HCT116 (cell line): ENCODE results near the gene PPP1R36. TPM values are rescaled to one million over a fixed set of nuclear protein-coding genes. Genes with fewer than 3 reads are reported as not detected.

Source experiments
- ATAC-seq: fragments of 200-7000 bp; cut with Tn5 transposase; 2 replicates; pipeline ENCODE4 v1.9.1; 2020; ENCODE audit warnings: mild to moderate bottlenecking, moderate library complexity
- BruUV-seq: library from RNA; stranded (reverse); fragments of 400-500 nt; replicated peaks from 2 replicates; lab custom pipeline; 2021; lab: Mats Ljungman, UMichigan
- CTCF ChIA-PET: fragments of 300-600 bp; sonication (Branson Sonifier 250); formaldehyde crosslinking; loops from one replicate; lab custom pipeline; 2021; ENCODE audit warnings: antibody characterized with exemption; lab: Charles Lee
- POLR2A ChIA-PET: fragments of 300-600, 350-600 bp; sonication (Branson Sonifier 250); formaldehyde crosslinking; loops from one replicate; lab custom pipeline; 2021; ENCODE audit warnings: antibody characterized with exemption; lab: Charles Lee
- RAD21 ChIA-PET, 2 experiments: fragments of 300-600 bp; sonication (Branson Sonifier 250); formaldehyde crosslinking; loops; one replicate each; lab custom pipeline; 2023; ENCODE audit warnings: low total read pairs in 2 of 2; ENCODE audit not compliant: uncharacterized antibody in 2 of 2, unreplicated experiment in 2 of 2, low non-redundant PET in 1 of 2; lab: Charles Lee
- DNase-seq: peaks from one replicate; pipeline ENCODE4 v3.0.0-alpha.2; 2010; ENCODE audit warnings: low read depth, low spot score
- H2AFZ ChIP-seq: fragments of 200-600 bp; shearing (Covaris generic), sonication (generic); 2 replicates; pipeline ENCODE4 v1.6.1; 2017; ENCODE audit warnings: low read depth, mixed run types, mixed read lengths, antibody characterized with exemption, low read length; ENCODE audit not compliant: poor library complexity, severe bottlenecking
- H3K27ac ChIP-seq: 2 replicates; pipeline ENCODE4 v1.5.1; 2012; ENCODE audit warnings: low read depth, low read length
- H3K27me3 ChIP-seq: fragments of 200-600 bp; sonication (generic); 2 replicates; pipeline ENCODE4 v1.6.1; 2016; ENCODE audit warnings: mixed run types, low read length, mixed read lengths; ENCODE audit not compliant: insufficient read depth
- H3K36me3 ChIP-seq, 2 experiments: fragments of 200-500 bp in 1 of 2; fragments of 200-600 bp in 1 of 2; sonication (Bioruptor generic) in 1 of 2; sonication (generic) in 1 of 2; 2 replicates each; pipeline versions ENCODE4 v1.5.1 to v1.6.1; 2014 to 2016; ENCODE audit warnings: low read length in 2 of 2, inconsistent platforms in 1 of 2, mixed read lengths in 1 of 2, mixed run types in 1 of 2; ENCODE audit not compliant: insufficient read depth in 2 of 2, control insufficient read depth in 1 of 2
- H3K4me1 ChIP-seq, 2 experiments: fragments of 200-600 bp in 1 of 2; sonication (generic) in 1 of 2; 2 replicates each; pipeline versions ENCODE4 v1.5.1 to v1.6.1; 2012 to 2017; ENCODE audit warnings: low read length in 2 of 2, inconsistent platforms in 1 of 2, mild to moderate bottlenecking in 1 of 2, mixed read lengths in 1 of 2, mixed run types in 1 of 2, moderate library complexity in 1 of 2; ENCODE audit not compliant: insufficient read depth in 2 of 2, control insufficient read depth in 1 of 2
- H3K4me2 ChIP-seq: fragments of 200-600 bp; sonication (generic); 2 replicates; pipeline ENCODE4 v1.6.1; 2017; ENCODE audit warnings: mixed run types, low read length, mixed read lengths
- H3K4me3 ChIP-seq, 2 experiments: fragments of 200-600 bp in 1 of 2; sonication (generic) in 1 of 2; replicated peaks in 1 of 2; 2 replicates each; pipeline ENCODE4 v1.5.1; 2011 to 2016; ENCODE audit warnings: low read length in 2 of 2, control low read depth in 1 of 2, low read depth in 1 of 2, mild to moderate bottlenecking in 1 of 2, mixed read lengths in 1 of 2, mixed run types in 1 of 2
- H3K79me2 ChIP-seq: fragments of 200-600 bp; sonication (generic); 2 replicates; pipeline ENCODE4 v1.6.1; 2017; ENCODE audit warnings: mild to moderate bottlenecking, mixed run types, low read length, moderate library complexity, mixed read lengths; ENCODE audit not compliant: insufficient read depth
- H3K9ac ChIP-seq: fragments of 200-600 bp; sonication (generic); 2 replicates; pipeline ENCODE4 v1.6.1; 2016; ENCODE audit warnings: low read length, mixed read lengths
- H3K9me2 ChIP-seq: fragments of 200-600 bp; sonication (generic), shearing (Covaris generic); 2 replicates; pipeline ENCODE4 v1.6.1; 2017; ENCODE audit warnings: mixed run types, mild to moderate bottlenecking, moderate library complexity; ENCODE audit not compliant: insufficient read depth
- H3K9me3 ChIP-seq, 2 experiments: fragments of 200-500 bp in 1 of 2; fragments of 200-600 bp in 1 of 2; sonication (Bioruptor generic) in 1 of 2; sonication (generic) in 1 of 2; 2 replicates each; pipeline ENCODE4 v1.6.1; 2014 to 2017; ENCODE audit warnings: low read length in 2 of 2, mixed read lengths in 2 of 2, inconsistent platforms in 1 of 2, low read depth in 1 of 2, mild to moderate bottlenecking in 1 of 2, mixed run types in 1 of 2, moderate library complexity in 1 of 2; ENCODE audit not compliant: control insufficient read depth in 1 of 2, insufficient read depth in 1 of 2
- H4K20me1 ChIP-seq: fragments of 200-600 bp; sonication (generic), shearing (Covaris generic); 2 replicates; pipeline ENCODE4 v1.6.1; 2017; ENCODE audit warnings: mixed run types, mild to moderate bottlenecking, moderate library complexity; ENCODE audit not compliant: insufficient read depth
- CBX3 ChIP-seq: IDR thresholded peaks from 2 replicates; pipeline ENCODE4 v1.6.1; 2012; ENCODE audit warnings: low read depth
- CEBPB ChIP-seq: IDR thresholded peaks from 2 replicates; pipeline ENCODE4 v1.6.1; 2012; ENCODE audit warnings: low read depth
- EGR1 ChIP-seq: IDR thresholded peaks from 2 replicates; pipeline ENCODE4 v1.6.1; 2012; ENCODE audit warnings: low read depth
- ELF1 ChIP-seq: IDR thresholded peaks from 2 replicates; pipeline ENCODE4 v1.6.1; 2012; ENCODE audit warnings: low read depth, borderline replicate concordance
- EZH2 ChIP-seq: fragments of 200-600 bp; sonication (generic); IDR thresholded peaks from 2 replicates; pipeline ENCODE4 v1.6.1; 2017; ENCODE audit warnings: antibody characterized with exemption, mixed run types
- EZH2phosphoT487 ChIP-seq: fragments of 200-600 bp; IDR thresholded peaks from 2 replicates; pipeline ENCODE4 v1.6.1; 2018; ENCODE audit warnings: antibody characterized with exemption, borderline replicate concordance
- FOSL1 ChIP-seq: IDR thresholded peaks from 2 replicates; pipeline ENCODE4 v1.6.1; 2012; ENCODE audit warnings: low read depth
- SIN3A ChIP-seq: IDR thresholded peaks from 2 replicates; pipeline ENCODE4 v1.6.1; 2012; ENCODE audit warnings: low read depth
- SP1 ChIP-seq: IDR thresholded peaks from 2 replicates; pipeline ENCODE4 v1.6.1; 2012; ENCODE audit warnings: low read depth
- SRF ChIP-seq: IDR thresholded peaks from 2 replicates; pipeline ENCODE4 v1.6.1; 2012; ENCODE audit warnings: low read depth
- TCF7L2 ChIP-seq: IDR thresholded peaks from 2 replicates; pipeline ENCODE4 v1.7.0; 2011; ENCODE audit warnings: borderline replicate concordance, inconsistent platforms; ENCODE audit not compliant: insufficient read depth, insufficient read length; ENCODE audit errors: extremely low read depth
- ZNF274 ChIP-seq: fragments of 200-500 bp; sonication (Bioruptor generic); IDR thresholded peaks from 2 replicates; pipeline ENCODE4 v1.6.1; 2014; ENCODE audit warnings: mild to moderate bottlenecking, low read depth, low read length, inconsistent platforms
- intact Hi-C: fragments of 100-400 bp; cut with micrococcal nuclease; formaldehyde crosslinking; loops from 2 replicates; pipeline ENCODE4 v1.10.0; 2022
- total RNA-seq: library from RNA; stranded (reverse); gene quantifications from one replicate; pipeline ENCODE4 v1.2.1, GENCODE V29; 2021; ENCODE audit not compliant: unreplicated experiment
- TF ChIP-seq, protein P1 (sequence below): IDR thresholded peaks from 2 replicates; pipeline ENCODE4 v1.6.1; 2012; ENCODE audit warnings: low read depth
- TF ChIP-seq, protein P2 (sequence below): IDR thresholded peaks from 2 replicates; pipeline ENCODE4 v1.6.1; 2012
- TF ChIP-seq, protein P3 (sequence below), 3 experiments: fragments of 200-600 bp in 1 of 3; sonication (generic) in 1 of 3; IDR thresholded peaks in 2 of 3; conservative IDR thresholded peaks in 1 of 3; 2 replicates each; pipeline ENCODE4 v1.5.1; 2012 to 2017; ENCODE audit warnings: low read depth in 2 of 3, low read length in 2 of 3, antibody characterized with exemption in 1 of 3, borderline replicate concordance in 1 of 3, control low read depth in 1 of 3, mild to moderate bottlenecking in 1 of 3, mixed read lengths in 1 of 3, mixed run types in 1 of 3, moderate library complexity in 1 of 3; ENCODE audit not compliant: insufficient read depth in 1 of 3
- TF ChIP-seq, protein P4 (sequence below): IDR thresholded peaks from 2 replicates; pipeline ENCODE4 v1.6.1; 2012

Gene PPP1R36
- total RNA-seq, 1 experiment from 2014 or later, result 0.47 TPM

DNA sequence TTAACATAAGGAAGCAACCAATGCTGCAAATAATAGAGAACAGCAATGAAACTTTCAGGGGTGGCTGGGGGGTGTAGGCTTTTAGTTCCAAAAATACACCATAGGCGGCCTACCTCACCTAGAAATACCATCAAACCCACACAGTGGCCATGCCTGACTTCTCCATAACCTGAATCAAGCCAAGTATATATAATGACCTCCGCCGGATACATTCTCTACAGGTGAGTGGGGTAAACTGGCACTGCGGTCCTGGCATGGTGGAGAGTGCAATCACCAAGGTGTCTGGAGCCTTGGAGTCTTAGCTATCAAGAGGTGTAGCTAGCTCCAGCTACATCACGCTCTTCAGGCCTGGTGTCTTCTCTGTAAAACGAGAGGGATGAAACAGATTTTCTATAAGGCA lies 47.3 kb upstream of the PPP1R36 start:
- no TSS peak for BruUV-seq
- no peaks in the 10 kb centered on the region for H3K9me2 ChIP-seq
- ATAC-seq, result no peak

More for the DNA sequence above, 47.3 kb upstream of the PPP1R36 start:
- intact Hi-C loops, result no loop called here
- ChIA-PET CTCF (interaction anchor here (3.2 kb wide), 1 partner anchor 9 kb away, joined by 9 read pairs; no protein-coding TSS in a partner anchor), RAD21 (no interaction called here), POLR2A (no interaction called here)
- Histone ChIP-seq H3K4me2 (peak overlapping the region; percentile 89), H2AFZ (no peak overlapping the region), H3K36me3 (peaks cover 0 to 5% of the 10 kb centered on the region in 2 experiments; a peak in 1 of 4 replicates), H3K27ac (peak overlapping the region; percentile 95), H3K27me3 (no peaks in the 10 kb centered on the region), H3K9ac (peak overlapping the region; percentile 85), H3K4me3 (peak overlapping the region; percentile 74 to 97), H3K9me3 (no peaks in the 10 kb centered on the region), H3K79me2 (peaks cover 76% of the 10 kb centered on the region), H4K20me1 (no peaks in the 10 kb centered on the region), H3K4me1 (peaks cover 30 to 49% of the 10 kb centered on the region in 2 experiments)
- TF ChIP-seq, protein P1, sequence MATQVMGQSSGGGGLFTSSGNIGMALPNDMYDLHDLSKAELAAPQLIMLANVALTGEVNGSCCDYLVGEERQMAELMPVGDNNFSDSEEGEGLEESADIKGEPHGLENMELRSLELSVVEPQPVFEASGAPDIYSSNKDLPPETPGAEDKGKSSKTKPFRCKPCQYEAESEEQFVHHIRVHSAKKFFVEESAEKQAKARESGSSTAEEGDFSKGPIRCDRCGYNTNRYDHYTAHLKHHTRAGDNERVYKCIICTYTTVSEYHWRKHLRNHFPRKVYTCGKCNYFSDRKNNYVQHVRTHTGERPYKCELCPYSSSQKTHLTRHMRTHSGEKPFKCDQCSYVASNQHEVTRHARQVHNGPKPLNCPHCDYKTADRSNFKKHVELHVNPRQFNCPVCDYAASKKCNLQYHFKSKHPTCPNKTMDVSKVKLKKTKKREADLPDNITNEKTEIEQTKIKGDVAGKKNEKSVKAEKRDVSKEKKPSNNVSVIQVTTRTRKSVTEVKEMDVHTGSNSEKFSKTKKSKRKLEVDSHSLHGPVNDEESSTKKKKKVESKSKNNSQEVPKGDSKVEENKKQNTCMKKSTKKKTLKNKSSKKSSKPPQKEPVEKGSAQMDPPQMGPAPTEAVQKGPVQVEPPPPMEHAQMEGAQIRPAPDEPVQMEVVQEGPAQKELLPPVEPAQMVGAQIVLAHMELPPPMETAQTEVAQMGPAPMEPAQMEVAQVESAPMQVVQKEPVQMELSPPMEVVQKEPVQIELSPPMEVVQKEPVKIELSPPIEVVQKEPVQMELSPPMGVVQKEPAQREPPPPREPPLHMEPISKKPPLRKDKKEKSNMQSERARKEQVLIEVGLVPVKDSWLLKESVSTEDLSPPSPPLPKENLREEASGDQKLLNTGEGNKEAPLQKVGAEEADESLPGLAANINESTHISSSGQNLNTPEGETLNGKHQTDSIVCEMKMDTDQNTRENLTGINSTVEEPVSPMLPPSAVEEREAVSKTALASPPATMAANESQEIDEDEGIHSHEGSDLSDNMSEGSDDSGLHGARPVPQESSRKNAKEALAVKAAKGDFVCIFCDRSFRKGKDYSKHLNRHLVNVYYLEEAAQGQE, result no peak
- no peak for TF ChIP-seq SIN3A
- no peak for TF ChIP-seq CEBPB
- TF ChIP-seq, protein P2, sequence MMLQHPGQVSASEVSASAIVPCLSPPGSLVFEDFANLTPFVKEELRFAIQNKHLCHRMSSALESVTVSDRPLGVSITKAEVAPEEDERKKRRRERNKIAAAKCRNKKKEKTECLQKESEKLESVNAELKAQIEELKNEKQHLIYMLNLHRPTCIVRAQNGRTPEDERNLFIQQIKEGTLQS, result no peak
- no peak for TF ChIP-seq EGR1
- TF ChIP-seq SRF, result no peak
- TF ChIP-seq ELF1, result no peak
- no peak for TF ChIP-seq TCF7L2
- no peak for TF ChIP-seq EZH2phosphoT487
- TF ChIP-seq SP1, result no peak
- no peak for TF ChIP-seq CBX3
- TF ChIP-seq FOSL1, result no peak
- no peak for TF ChIP-seq ZNF274
- TF ChIP-seq, protein P3, sequence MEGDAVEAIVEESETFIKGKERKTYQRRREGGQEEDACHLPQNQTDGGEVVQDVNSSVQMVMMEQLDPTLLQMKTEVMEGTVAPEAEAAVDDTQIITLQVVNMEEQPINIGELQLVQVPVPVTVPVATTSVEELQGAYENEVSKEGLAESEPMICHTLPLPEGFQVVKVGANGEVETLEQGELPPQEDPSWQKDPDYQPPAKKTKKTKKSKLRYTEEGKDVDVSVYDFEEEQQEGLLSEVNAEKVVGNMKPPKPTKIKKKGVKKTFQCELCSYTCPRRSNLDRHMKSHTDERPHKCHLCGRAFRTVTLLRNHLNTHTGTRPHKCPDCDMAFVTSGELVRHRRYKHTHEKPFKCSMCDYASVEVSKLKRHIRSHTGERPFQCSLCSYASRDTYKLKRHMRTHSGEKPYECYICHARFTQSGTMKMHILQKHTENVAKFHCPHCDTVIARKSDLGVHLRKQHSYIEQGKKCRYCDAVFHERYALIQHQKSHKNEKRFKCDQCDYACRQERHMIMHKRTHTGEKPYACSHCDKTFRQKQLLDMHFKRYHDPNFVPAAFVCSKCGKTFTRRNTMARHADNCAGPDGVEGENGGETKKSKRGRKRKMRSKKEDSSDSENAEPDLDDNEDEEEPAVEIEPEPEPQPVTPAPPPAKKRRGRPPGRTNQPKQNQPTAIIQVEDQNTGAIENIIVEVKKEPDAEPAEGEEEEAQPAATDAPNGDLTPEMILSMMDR (IDR thresholded peaks at IDR 0.05 in 2 of 3, conservative IDR thresholded peaks at IDR 0.05 in 1 of 3; ENCODE audit: borderline replicate concordance in 1 of 3, insufficient read depth in 1 of 3, low read depth in 2 of 3, low read length in 2 of 3), result no peak
- no peak for TF ChIP-seq EZH2
- TF ChIP-seq, protein P4, sequence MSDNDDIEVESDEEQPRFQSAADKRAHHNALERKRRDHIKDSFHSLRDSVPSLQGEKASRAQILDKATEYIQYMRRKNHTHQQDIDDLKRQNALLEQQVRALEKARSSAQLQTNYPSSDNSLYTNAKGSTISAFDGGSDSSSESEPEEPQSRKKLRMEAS, result no peak
- no peak for DNase-seq
